Right lobe of liver (tissue), 6 donors: ENCODE results near the gene ABHD16A. TPM values are rescaled to one million over a fixed set of nuclear protein-coding genes. Genes with fewer than 3 reads are reported as not detected.

Source experiments
- ATAC-seq, 4 donors: fragments of 200-7000 bp; cut with Tn5 transposase; one replicate each; pipeline ENCODE4 v1.9.1; 2020; ENCODE audit warnings: mild to moderate bottlenecking in 4 of 4, moderate library complexity in 4 of 4
- DNase-seq, 3 donors: peaks; one replicate each; pipeline ENCODE4 v3.0.0-alpha.2; 2020
- H3K27ac ChIP-seq, 3 donors: fragments of 200-600 bp; one replicate each; pipeline ENCODE4 v1.8.0; 2022
- H3K27me3 ChIP-seq, 2 donors: fragments of 200-600 bp; one replicate each; pipeline ENCODE4 v1.8.0; 2022
- H3K36me3 ChIP-seq, 4 donors: fragments of 200-600 bp; sonication (generic) in 1 of 4; one replicate each; pipeline versions ENCODE4 v1.5.1 to v1.8.0; 2017 to 2022; ENCODE audit warnings: control low read depth in 1 of 4
- H3K4me1 ChIP-seq, 4 donors: fragments of 200-600 bp; sonication (generic) in 1 of 4; one replicate each; pipeline versions ENCODE4 v1.5.1 to v1.8.0; 2017 to 2022; ENCODE audit warnings: control low read depth in 1 of 4
- H3K4me3 ChIP-seq, 3 donors: fragments of 200-600 bp; one replicate each; pipeline ENCODE4 v1.8.0; 2022
- H3K9me3 ChIP-seq, 4 donors: fragments of 200-600 bp; sonication (generic) in 1 of 4; one replicate each; pipeline versions ENCODE4 v1.5.1 to v1.8.0; 2017 to 2022; ENCODE audit warnings: control low read depth in 1 of 4
- POLR2A ChIP-seq: fragments of 450-650 bp; IDR thresholded peaks from one replicate; pipeline ENCODE4 v1.6.1; 2017; ENCODE audit warnings: antibody characterized with exemption, mild to moderate bottlenecking
- WGBS: methylation state at CpG from one replicate; pipeline ENCODE4 v1.1.6; 2018; ENCODE audit warnings: low coverage, low lambda C conversion rate; ENCODE audit not compliant: insufficient coverage; ENCODE audit errors: missing lambda C conversion rate; 5-methylcytosine and 5-hydroxymethylcytosine counted together
- intact Hi-C, 2 donors: fragments of 100-400 bp; cut with DNase I; formaldehyde crosslinking; loops; one replicate each; pipeline versions ENCODE4 v1.11.2 to v1.14.1; 2022
- total RNA-seq, 6 experiments: library from RNA; depleted of rRNA in 2 of 6; stranded (reverse); fragments of >200 nt in 2 of 6; fragmentation: NEBNext Ultra II Directional in 3 of 6; extraction: Animal tissue kit (Norgen Biotek cat#: 25700) in 3 of 6; gene quantifications; one replicate each; pipeline versions ENCODE4 v1.1.0 to v1.2.4, GENCODE V29; 2016 to 2023
- TF ChIP-seq, protein P1 (sequence below), 4 donors: fragments of 200-600 bp in 3 of 4; fragments of 450-650 bp in 1 of 4; IDR thresholded peaks; one replicate each; pipeline versions ENCODE4 v1.5.1 to v1.8.0; 2016 to 2022; ENCODE audit warnings: antibody characterized with exemption in 4 of 4, mild to moderate bottlenecking in 2 of 4
- donor health status: DM: no; HTN: yes; CAD: no.
- donor health status: DM: no; HTN: no; CAD: no.
- donor health status: DM: no; HTN: no; CAD: no.
- donor health status: DM: no; HTN: yes; CAD: no.
- donor health status: DM: no; HTN: yes; CAD: no.

Gene ABHD16A
- total RNA-seq, 6 experiments from 2014 or later = 29.7 to 34.8 (median 31.2) TPM

DNA sequence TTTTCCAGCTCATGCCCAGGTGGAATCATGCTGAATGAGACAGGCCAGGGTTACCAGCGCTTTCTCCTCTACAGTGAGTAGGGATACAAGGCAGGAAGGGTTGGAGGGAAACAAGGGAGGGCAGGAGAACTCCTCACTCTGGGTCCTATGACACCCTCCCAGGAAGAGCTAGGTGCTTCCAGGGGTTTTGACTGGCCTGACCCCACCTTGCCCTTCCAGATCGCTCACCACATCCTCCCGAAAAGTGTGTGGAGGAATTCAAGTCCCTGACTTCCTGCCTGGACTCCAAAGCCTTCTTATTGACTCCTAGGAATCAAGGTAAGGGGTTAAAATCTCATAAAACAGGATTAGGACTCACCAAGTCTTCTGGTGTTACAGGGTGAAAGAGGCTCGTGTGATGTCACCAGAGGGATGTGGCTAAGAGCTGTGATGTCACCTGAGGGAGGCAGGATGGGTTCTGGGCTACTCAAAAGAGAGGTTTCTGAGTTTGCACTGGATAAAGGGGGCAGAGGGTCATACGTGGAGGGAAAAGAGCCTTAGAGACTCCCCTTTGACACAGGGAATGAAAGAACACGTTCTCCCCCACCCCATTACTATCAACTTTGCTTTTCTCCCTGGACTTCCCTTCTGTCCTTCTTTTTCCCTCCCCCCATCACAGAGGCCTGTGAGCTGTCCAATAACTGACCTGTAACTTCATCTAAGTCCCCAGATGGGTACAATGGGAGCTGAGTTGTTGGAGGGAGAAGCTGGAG lies 45.5 kb downstream of the ABHD16A start:
- H3K4me3 ChIP-seq = no peak overlapping the region
- no peaks in the 10 kb centered on the region for H3K27me3 ChIP-seq
- ATAC-seq (no peak), DNase-seq (no peak)
- TF ChIP-seq, protein P1, sequence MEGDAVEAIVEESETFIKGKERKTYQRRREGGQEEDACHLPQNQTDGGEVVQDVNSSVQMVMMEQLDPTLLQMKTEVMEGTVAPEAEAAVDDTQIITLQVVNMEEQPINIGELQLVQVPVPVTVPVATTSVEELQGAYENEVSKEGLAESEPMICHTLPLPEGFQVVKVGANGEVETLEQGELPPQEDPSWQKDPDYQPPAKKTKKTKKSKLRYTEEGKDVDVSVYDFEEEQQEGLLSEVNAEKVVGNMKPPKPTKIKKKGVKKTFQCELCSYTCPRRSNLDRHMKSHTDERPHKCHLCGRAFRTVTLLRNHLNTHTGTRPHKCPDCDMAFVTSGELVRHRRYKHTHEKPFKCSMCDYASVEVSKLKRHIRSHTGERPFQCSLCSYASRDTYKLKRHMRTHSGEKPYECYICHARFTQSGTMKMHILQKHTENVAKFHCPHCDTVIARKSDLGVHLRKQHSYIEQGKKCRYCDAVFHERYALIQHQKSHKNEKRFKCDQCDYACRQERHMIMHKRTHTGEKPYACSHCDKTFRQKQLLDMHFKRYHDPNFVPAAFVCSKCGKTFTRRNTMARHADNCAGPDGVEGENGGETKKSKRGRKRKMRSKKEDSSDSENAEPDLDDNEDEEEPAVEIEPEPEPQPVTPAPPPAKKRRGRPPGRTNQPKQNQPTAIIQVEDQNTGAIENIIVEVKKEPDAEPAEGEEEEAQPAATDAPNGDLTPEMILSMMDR (IDR thresholded peaks at IDR 0.05) = no peak
- no peak for TF ChIP-seq POLR2A
- H3K9me3 ChIP-seq = no peaks in the 10 kb centered on the region
- H3K27ac ChIP-seq = no peak overlapping the region
- peaks cover 0 to 59% (median 18%) of the 10 kb centered on the region in 4 donors for H3K4me1 ChIP-seq
- intact Hi-C loops = no loop called here
- peaks cover 0 to 5% (median 1%) of the 10 kb centered on the region in 4 donors for H3K36me3 ChIP-seq
- WGBS = 69% methylated on average over 3 of the region's 6 CpGs

DNA sequence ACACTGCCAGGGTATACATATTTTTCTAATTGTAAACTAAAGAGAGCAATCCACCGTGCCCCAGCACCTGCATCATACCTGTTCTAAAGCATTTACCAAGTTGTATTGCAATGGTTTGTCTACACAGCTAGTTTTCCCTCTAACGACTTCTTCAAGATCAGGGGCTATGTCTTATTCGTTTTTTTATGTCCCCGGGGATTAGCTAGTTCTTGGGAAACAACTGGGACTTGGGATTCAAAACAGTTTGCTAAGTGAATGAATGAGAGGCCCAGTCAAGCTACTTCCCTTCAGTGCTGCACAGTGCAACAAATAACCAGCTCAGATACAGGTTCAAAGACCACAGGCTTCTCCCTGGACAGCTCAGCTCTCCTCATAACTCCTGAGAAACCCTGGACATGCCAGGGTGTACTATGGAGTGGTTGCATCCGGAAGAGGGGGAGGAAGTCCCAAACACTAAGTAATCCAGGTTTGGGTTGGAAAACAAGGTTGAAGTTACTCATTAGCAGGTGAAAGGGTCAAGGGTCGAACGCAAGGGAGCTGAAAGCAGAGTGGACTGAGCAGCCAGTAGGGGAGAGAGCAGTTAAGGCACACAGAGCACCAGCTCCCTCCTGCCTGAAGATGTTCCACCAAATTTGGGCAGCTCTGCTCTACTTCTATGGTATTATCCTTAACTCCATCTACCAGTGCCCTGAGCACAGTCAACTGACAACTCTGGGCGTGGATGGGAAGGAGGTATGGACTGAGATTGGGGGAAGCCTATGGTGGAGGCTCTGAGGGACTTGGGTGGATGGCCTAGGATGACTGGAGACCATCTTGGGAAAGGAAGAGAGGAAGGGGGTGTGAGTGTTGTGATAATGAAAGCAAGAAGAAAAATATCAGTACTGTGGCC lies 47.5 kb downstream of the ABHD16A start, which contains the start of gene APOM:
TSS of gene APOM (plus strand) at position 546 of the 889 bp plus-strand sequence. CDS start at position 619, 73 bp downstream.
- no peaks in the 10 kb centered on the region for H3K9me3 ChIP-seq
- 34% methylated on average over 8 of the region's 8 CpGs for WGBS
- intact Hi-C loops = no loop called here
- H3K27me3 ChIP-seq = no peaks in the 10 kb centered on the region
- DNase-seq (peak in 1 of 3 donors; percentile 84), ATAC-seq (peak; percentile 36 to 59 (median 51))
- peak within 1 kb of the TSS; percentile 1 to 68 (median 57) for H3K27ac ChIP-seq
- H3K4me1 ChIP-seq = peaks cover 0 to 69% (median 22%) of the 10 kb centered on the region in 4 donors
- peak; percentile 90 for TF ChIP-seq POLR2A
- TF ChIP-seq, protein P1 (IDR thresholded peaks at IDR 0.05) = peak in 1 of 4 donors; percentile 9
- H3K4me3 ChIP-seq = peak within 1 kb of the TSS; percentile 11 to 57 (median 53)
- peaks cover 0 to 9% (median 1%) of the 10 kb centered on the region in 4 donors for H3K36me3 ChIP-seq

DNA sequence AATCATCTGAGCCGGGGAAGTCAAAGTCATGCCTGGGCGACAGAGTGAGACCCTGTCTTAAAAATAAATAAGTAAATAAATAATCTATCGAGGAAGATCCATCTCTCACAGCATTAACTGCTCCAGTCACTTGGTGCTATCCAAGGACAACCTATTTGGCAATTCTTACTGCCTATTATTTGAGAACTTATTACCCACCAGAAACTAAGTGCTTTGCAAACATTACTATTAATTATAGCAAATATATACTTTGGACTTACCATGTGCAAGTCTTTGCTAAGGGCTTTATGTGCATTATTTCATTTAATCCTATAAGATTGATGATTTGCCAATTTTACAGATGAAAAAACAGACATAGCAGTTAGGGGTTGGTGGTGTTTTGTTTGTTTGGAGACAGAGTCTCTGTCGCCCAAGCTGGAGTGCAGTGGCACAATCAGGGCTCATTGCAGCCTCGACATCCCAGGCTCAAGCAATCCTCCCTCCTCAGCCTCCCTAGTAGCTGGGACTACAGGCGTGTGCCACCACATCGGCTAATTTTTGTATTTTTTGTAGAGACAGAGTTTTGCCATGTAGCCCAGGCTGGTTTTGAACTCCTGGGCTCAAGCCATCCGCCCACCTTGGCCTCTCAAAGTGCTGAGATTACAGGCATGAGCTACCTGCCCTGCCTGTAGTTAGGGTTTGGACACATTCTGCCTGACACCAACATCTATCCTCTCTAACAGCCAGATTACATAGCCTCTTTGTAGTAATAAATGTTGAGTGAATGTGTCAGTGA lies 48.4 kb downstream of the ABHD16A start:
- Histone ChIP-seq H3K4me3 (peak overlapping the region in 2 of 3 donors; percentile 53 to 57), H3K36me3 (peaks cover 0 to 10% (median 4%) of the 10 kb centered on the region in 4 donors), H3K27ac (peak overlapping the region; percentile 1 to 68 (median 5)), H3K9me3 (no peaks in the 10 kb centered on the region), H3K27me3 (no peaks in the 10 kb centered on the region), H3K4me1 (peaks cover 0 to 71% (median 21%) of the 10 kb centered on the region in 4 donors)
- ATAC-seq (no peak), DNase-seq (no peak)
- TF ChIP-seq, protein P1 (IDR thresholded peaks at IDR 0.05) = no peak
- no peak for TF ChIP-seq POLR2A
- WGBS = 80% methylated on average over 7 of the region's 8 CpGs
- intact Hi-C loops = no loop called here
